ENCODE data around the gene PNPO.

PNPO gene

DNA sequence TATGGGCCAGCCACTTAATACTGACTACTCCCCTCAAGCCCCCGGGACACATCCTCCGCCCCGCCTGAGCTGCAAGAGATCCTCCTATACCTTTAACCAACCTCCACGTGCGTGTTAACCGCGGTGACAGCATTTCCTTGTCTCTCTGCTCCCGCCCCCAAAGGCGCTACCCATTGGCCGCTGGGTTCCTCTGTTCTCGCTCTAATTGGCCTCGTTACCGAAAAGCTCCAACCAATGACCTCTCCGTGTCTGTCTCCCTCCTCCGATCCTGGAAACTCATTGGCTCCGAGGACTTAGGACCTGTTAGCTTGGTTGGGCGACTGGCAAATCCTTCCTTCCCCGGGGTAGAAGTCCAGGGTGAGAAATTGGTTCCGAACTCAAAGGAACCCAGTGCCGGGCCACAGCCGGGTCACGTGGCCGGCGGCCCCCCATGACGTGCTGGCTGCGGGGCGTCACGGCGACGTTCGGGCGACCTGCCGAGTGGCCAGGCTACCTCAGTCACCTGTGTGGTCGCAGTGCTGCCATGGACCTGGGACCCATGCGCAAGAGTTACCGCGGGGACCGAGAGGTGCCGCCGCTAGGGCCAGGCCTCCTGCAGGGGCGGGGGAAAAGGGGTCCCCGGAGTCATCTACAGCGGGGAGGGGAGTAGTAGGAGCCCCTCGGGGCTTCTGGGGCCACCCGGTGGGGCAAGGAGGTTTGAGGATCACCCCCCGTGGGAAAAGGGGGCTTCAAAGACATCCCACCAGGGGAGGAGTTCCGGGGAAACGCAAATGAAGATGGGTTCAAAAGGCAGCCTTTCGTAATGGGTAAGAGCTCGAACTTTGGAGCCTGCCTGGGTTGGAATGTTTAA lies at the start of gene PNPO:
Gene PNPO (plus strand): TSS at position 326 of the 850 bp plus-strand sequence. CDS start 105 bp downstream, at position 431.
- peak; percentile 10 for TF ChIP-seq CTCF (IDR thresholded peaks at IDR 0.05; ENCODE audit: insufficient read depth, low read length, missing control alignments)
- CTCF ChIA-PET, result interaction anchor here (0.9 to 18.9 kb wide), 12 partner anchors 7 to 100 kb away, joined by 3 to 775 read pairs (median 6); partner anchors contain the start of genes CDK5RAP3, PRR15L, SCRN2 and SP2
- POLR2A ChIA-PET, result interaction anchor here (0.6 to 1.8 kb wide), 3 partner anchors 9 to 951 kb away, joined by 3 to 6 read pairs (median 5); partner anchors contain the start of gene SP2
- DNase-seq (ENCODE audit: low read depth, low spot score), result peak; percentile 86
- H3K4me3 ChIP-seq (ENCODE audit: low read depth, low read length), result peak within 1 kb of the TSS; percentile 78

DNA sequence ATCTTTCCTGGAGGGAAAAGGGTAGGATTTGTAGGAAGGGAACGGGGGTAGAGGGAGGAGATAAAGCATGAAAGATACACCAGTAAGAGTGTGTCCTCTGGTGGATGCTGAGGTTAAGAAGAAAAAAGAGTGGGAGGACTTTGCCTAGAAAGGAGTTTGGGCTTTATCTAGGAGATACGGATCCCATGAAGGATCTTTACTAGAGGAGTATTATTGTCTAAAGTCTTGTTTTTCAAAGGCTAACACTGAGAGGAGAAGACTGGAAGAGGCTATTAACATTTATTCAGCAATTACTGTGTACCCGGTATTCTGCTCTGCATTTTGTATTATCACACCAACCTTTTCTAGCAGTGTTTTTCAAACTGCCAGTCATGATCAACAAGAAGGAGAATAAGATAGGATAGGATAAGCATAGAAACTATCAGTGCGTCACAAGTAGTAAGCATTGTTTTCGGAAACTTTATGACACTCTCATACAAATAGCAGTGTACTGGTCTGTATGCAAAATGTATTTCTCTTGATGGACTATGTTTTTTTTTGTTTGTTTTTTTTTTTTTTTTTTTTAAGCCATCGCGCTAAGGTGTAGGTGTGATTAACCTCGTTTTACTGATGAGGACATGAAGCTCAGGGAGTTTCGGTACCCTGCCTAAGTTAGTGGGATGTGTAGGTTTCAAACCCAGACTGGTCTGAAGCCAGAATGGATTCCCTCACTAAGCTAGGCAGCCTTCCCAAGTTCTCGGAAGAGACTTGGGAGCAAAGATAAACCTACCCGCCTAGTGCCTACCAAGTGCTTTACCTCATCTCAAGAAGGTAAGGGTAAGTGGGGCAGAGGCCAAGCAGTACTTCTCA lies 46.6 kb upstream of the PNPO start:
- no peak for DNase-seq (ENCODE audit: low read depth, low spot score)
- no peak for TF ChIP-seq CTCF (IDR thresholded peaks at IDR 0.05; ENCODE audit: insufficient read depth, low read length, missing control alignments)
- peak overlapping the region; percentile 93 for H3K4me3 ChIP-seq (ENCODE audit: low read depth, low read length)
- POLR2A ChIA-PET, result interaction anchor here (0.9 to 1.6 kb wide), 5 partner anchors 11 to 57 kb away, joined by 3 to 6 read pairs (median 4); partner anchors contain the start of genes PNPO and SCRN2
- CTCF ChIA-PET, result interaction anchor here (0.9 to 18.8 kb wide), 11 partner anchors 10 to 231 kb away, joined by 3 to 1547 read pairs (median 6); partner anchors contain the start of genes CDK5RAP3, PNPO, SCRN2 and SP6

GRCh38 chr17:47895347-47895855 lies 46.0 kb upstream of the PNPO start:
- H3K4me3 ChIP-seq (ENCODE audit: low read depth, low read length), result peak overlapping the region; percentile 93
- CTCF ChIA-PET, result interaction anchor here (0.9 to 18.8 kb wide), 8 partner anchors 11 to 54 kb away, joined by 3 to 1547 read pairs (median 6); partner anchors contain the start of genes PNPO, SCRN2 and SP6
- no peak for DNase-seq (ENCODE audit: low read depth, low spot score)
- no peak for TF ChIP-seq CTCF (IDR thresholded peaks at IDR 0.05; ENCODE audit: insufficient read depth, low read length, missing control alignments)
- POLR2A ChIA-PET, result interaction anchor here (0.6 to 1.6 kb wide), 13 partner anchors 9 to 105 kb away, joined by 3 to 6 read pairs (median 4); partner anchors contain the start of genes CDK5RAP3, LRRC46, MRPL10 and PNPO

DNA sequence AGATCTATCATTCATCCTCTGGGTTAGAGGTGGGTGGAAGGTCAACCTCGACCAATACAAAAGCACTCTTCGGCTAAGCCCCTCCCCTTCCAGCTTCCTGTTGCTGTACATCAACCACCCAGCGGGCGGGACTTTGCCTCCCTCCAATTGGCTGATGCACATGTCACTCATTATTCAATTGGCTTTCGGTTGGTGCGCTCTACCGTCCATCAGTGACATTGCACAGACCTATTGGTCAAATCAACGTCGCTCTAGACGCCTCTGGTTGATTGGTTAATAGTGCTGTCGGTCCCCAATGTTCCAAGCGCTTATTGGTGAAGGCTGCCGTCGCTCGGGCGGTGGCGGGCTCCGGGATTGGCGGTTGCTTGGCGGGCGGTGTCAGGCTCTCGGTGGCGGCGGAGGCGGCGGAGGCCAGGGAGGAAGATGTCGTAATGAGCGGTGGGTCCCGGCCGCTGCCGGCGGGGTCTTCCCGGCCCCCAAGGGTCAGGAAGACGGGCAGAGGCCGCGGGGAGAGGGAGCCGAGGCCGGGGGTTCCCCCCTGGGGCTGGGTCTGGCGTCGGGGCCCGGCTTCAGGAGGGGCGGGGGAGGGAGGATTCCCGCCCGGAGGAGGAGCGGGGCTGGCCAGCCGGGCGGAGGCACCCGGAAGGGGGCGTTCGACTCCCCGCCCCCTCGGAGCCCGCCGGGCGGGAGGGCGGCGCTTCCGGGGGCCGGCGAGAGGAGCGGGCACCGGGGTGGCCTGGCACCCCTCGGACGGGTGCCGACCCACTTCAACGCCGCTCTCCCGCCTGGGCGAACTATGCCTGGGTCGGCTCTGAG lies 45.3 kb upstream of the PNPO start, which contains the start of gene SP2:
Gene SP2 (plus strand): TSS at position 381 of the 816 bp plus-strand sequence. CDS start 51 bp downstream, at position 432.
- peak within 1 kb of the TSS; percentile 96 for H3K4me3 ChIP-seq (ENCODE audit: low read depth, low read length)
- ChIA-PET POLR2A (interaction anchor here (0.6 to 1.6 kb wide), 14 partner anchors 9 to 104 kb away, joined by 3 to 6 read pairs (median 4); partner anchors contain the start of genes CDK5RAP3, LRRC46, MRPL10 and PNPO), CTCF (interaction anchor here (0.8 to 18.8 kb wide), 10 partner anchors 11 to 55 kb away, joined by 3 to 1547 read pairs (median 5); partner anchors contain the start of genes PNPO, SCRN2 and SP6)
- peak; percentile 100 for DNase-seq (ENCODE audit: low read depth, low spot score)
- peak; percentile 10 for TF ChIP-seq CTCF (IDR thresholded peaks at IDR 0.05; ENCODE audit: insufficient read depth, low read length, missing control alignments)

Measured in AG04449 (cell line).